Thyroid gland (tissue), 4 donors: ENCODE results near the gene CKAP5.

ENCODE experiments used
- CTCF ChIP-seq, 6 experiments: fragments of 200-600 bp in 3 of 6; fragments of 450-650 bp in 3 of 6; sonication (generic) in 3 of 6; IDR thresholded peaks; one replicate each; pipeline ENCODE4 v1.5.1; 2016 to 2019; ENCODE audit warnings: antibody characterized with exemption in 6 of 6, mild to moderate bottlenecking in 2 of 6, inconsistent platforms in 1 of 6, moderate library complexity in 1 of 6
- POLR2A ChIP-seq, 2 donors: fragments of 450-650 bp; IDR thresholded peaks; one replicate each; pipeline ENCODE4 v1.6.1; 2017; ENCODE audit warnings: antibody characterized with exemption in 2 of 2, mild to moderate bottlenecking in 2 of 2, moderate library complexity in 1 of 2

- TF ChIP-seq POLR2A (IDR thresholded peaks at IDR 0.05) (no peak), CTCF (IDR thresholded peaks at IDR 0.05) (no peak)
Measured at GRCh38 chr11:46718155-46719019, 127.7 kb downstream of the CKAP5 start.
